ENCODE measurements around the gene ANKRD13D. TPM values are rescaled to one million over a fixed set of nuclear protein-coding genes. Genes with fewer than 3 reads are reported as not detected.

The ANKRD13D gene
- total RNA-seq, 1 experiment from 2014 or later: 79.6 TPM

DNA sequence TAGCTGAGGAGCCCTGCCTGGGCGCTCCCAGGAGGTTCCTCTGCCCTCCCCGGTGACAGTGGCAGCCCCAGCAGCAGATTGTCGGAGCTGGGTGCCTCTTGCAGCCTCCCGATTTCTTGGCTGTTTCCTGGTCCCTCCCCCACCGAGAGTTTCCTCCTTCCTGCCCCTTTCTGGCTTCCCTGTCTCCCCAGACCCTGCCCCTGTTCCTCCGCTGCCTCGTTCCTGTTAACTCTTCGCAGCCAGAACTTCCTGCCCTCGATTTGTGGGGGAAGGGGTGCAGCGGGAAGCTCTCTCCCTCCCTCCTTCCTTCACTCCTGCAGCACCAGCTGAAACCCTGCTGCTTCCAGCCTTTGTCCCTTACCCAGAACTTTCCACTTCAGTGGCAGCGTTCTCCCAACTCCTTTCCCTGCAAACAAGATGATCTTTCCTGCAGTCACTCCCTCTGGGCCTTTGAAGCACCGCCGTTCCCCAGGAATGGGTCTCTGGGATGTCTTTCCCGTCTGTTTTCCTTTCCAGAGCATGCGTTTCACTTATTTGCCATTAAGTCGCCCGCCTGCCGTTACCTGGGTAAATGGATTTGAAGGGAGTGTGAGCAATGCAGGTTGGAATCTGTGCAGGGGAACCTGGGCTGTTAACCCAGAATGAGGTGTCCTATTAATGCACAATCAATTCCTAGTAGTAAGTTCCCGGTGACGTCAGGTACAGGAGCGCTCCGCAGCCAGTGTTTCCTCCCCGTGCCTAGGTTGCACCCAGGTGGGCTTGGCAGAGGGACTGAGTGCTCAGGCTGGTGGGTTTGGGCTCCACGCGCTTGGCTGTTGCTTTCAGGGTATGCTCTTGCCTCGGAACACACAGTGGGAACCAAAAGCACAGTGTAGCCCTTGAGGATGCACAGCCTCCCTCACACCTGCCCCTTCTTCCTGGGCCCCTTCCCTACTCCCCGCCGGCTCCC, 18.6 kb upstream of the ANKRD13D start:
- BruUV-seq (replicated peaks): no TSS peak
- no peaks in the 10 kb centered on the region for H3K9me2 ChIP-seq (ENCODE audit: insufficient read depth)
- no peaks in the 10 kb centered on the region for H3K27me3 ChIP-seq (ENCODE audit: insufficient read depth, low read depth)
- no peaks in the 10 kb centered on the region for H3K9me3 ChIP-seq (ENCODE audit: insufficient read depth, low read depth)
- no peak for TF ChIP-seq EZH2 (IDR thresholded peaks at IDR 0.05; ENCODE audit: low read depth)
- TF ChIP-seq, protein P1, sequence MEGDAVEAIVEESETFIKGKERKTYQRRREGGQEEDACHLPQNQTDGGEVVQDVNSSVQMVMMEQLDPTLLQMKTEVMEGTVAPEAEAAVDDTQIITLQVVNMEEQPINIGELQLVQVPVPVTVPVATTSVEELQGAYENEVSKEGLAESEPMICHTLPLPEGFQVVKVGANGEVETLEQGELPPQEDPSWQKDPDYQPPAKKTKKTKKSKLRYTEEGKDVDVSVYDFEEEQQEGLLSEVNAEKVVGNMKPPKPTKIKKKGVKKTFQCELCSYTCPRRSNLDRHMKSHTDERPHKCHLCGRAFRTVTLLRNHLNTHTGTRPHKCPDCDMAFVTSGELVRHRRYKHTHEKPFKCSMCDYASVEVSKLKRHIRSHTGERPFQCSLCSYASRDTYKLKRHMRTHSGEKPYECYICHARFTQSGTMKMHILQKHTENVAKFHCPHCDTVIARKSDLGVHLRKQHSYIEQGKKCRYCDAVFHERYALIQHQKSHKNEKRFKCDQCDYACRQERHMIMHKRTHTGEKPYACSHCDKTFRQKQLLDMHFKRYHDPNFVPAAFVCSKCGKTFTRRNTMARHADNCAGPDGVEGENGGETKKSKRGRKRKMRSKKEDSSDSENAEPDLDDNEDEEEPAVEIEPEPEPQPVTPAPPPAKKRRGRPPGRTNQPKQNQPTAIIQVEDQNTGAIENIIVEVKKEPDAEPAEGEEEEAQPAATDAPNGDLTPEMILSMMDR (conservative IDR thresholded peaks at IDR 0.05): no peak
- CTCF ChIA-PET: no interaction called here
- POLR2A ChIA-PET (ENCODE audit: unreplicated experiment): interaction anchor here (0.6 kb wide), 1 partner anchor 52 kb away, joined by 7 read pairs; no protein-coding TSS in a partner anchor
- peaks cover 90% of the 10 kb centered on the region for H3K79me2 ChIP-seq (ENCODE audit: low read depth)
- H3K4me3 ChIP-seq: no peak overlapping the region
- H3K4me1 ChIP-seq (replicated peaks; ENCODE audit: insufficient read depth): peaks cover 19% of the 10 kb centered on the region
- no peak overlapping the region for H2AFZ ChIP-seq
- H3K4me2 ChIP-seq: no peak overlapping the region
- peaks cover 24% of the 10 kb centered on the region; the same call in 1 of the 2 replicates for H3F3A ChIP-seq (ENCODE audit: insufficient read depth, low read depth)
- 0 out of 2 replicates have a peak, but pooled peaks cover 12% of the 10 kb centered on the region for H3K36me3 ChIP-seq (ENCODE audit: low read depth)
- H3K27ac ChIP-seq: no peak overlapping the region
- intact Hi-C loops (cut with micrococcal nuclease; ENCODE audit: unreplicated experiment): no loop called here
- H4K20me1 ChIP-seq (ENCODE audit: insufficient read depth): peaks cover 77% of the 10 kb centered on the region
- no peak for DNase-seq

DNA sequence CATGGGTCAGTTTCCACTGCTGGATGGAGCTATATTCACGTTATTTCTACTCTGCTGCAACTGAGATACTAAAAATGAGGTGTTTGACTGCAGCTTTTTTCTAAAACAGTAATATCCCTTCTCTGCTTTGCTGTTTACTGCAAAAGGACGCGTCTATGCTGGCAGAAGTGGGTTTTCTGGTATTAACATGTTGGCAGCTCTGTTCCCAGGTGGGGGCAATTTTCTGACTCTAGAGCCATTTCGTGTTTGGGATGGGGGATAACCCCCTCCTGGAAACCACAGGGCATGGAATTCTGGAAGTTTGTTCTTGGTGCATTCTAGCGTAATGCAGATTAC, 17.9 kb upstream of the ANKRD13D start:
- Histone ChIP-seq H3K79me2 (ENCODE audit: low read depth) (peaks cover 95% of the 10 kb centered on the region), H3K4me1 (replicated peaks; ENCODE audit: insufficient read depth) (peaks cover 14% of the 10 kb centered on the region), H3K9me2 (ENCODE audit: insufficient read depth) (no peaks in the 10 kb centered on the region), H3K9me3 (ENCODE audit: insufficient read depth, low read depth) (no peaks in the 10 kb centered on the region), H4K20me1 (ENCODE audit: insufficient read depth) (peaks cover 84% of the 10 kb centered on the region), H3K4me2 (no peak overlapping the region), H3K36me3 (ENCODE audit: low read depth) (0 out of 2 replicates have a peak, but pooled peaks cover 12% of the 10 kb centered on the region), H3K4me3 (no peak overlapping the region), H2AFZ (no peak overlapping the region), H3K27me3 (ENCODE audit: insufficient read depth, low read depth) (no peaks in the 10 kb centered on the region), H3K27ac (no peak overlapping the region), H3F3A (ENCODE audit: insufficient read depth, low read depth) (peaks cover 28% of the 10 kb centered on the region; the same call in 1 of the 2 replicates)
- ChIA-PET CTCF (no interaction called here), POLR2A (ENCODE audit: unreplicated experiment) (interaction anchor here (0.6 kb wide), 1 partner anchor 46 kb away, joined by 3 read pairs; no protein-coding TSS in a partner anchor)
- DNase-seq: no peak
- TF ChIP-seq EZH2 (IDR thresholded peaks at IDR 0.05; ENCODE audit: low read depth): no peak
- TF ChIP-seq, protein P1 (conservative IDR thresholded peaks at IDR 0.05): no peak
- intact Hi-C loops (cut with micrococcal nuclease; ENCODE audit: unreplicated experiment): no loop called here
- BruUV-seq (replicated peaks): no TSS peak

DNA sequence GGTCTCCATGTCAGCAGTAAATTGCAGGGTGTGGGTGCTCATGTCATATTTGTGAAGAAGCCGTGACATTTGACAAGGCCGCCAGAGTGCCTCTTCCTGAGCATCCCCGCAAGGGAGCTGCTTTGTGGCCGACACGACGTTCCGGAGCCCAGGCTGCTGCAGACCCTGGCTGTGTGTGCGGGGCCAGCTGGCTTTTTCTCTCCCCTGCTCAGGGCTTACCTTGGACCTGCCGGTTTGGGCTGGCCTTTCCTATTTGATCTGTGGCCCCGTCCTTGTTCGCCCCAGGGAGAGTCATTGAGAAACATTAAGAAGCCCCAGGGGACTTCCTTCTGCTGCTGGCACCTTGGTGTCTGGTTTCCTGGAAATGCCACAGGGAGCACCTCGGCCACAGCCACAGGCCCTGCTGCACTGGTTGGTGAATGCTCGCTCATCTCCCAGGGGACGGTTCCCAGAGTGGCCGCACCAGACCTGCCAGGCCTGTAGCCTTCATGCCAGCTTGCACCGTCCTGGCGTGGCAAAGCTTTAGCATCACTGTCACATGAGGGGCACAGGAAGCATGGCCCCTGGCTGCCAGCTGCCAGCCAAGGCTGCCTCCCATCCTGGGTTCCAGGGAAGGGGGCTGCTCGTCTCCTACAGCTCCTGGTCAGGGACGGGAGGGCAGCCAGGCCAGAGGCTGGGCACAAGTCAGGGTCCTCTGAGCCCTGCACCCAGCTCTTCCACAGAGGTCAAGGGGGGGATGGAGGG, 17.4 kb upstream of the ANKRD13D start:
- Histone ChIP-seq H3K27ac (no peak overlapping the region), H2AFZ (no peak overlapping the region), H3K27me3 (ENCODE audit: insufficient read depth, low read depth) (no peaks in the 10 kb centered on the region), H3K4me2 (no peak overlapping the region), H4K20me1 (ENCODE audit: insufficient read depth) (peaks cover 86% of the 10 kb centered on the region), H3K9me3 (ENCODE audit: insufficient read depth, low read depth) (no peaks in the 10 kb centered on the region), H3K4me3 (no peak overlapping the region), H3K4me1 (replicated peaks; ENCODE audit: insufficient read depth) (peaks cover 14% of the 10 kb centered on the region), H3K36me3 (ENCODE audit: low read depth) (0 out of 2 replicates have a peak, but pooled peaks cover 12% of the 10 kb centered on the region), H3F3A (ENCODE audit: insufficient read depth, low read depth) (peaks cover 29% of the 10 kb centered on the region; the same call in 1 of the 2 replicates), H3K9me2 (ENCODE audit: insufficient read depth) (no peaks in the 10 kb centered on the region), H3K79me2 (ENCODE audit: low read depth) (peaks cover 99% of the 10 kb centered on the region)
- no peak for DNase-seq
- intact Hi-C loops (cut with micrococcal nuclease; ENCODE audit: unreplicated experiment): no loop called here
- ChIA-PET POLR2A (ENCODE audit: unreplicated experiment) (interaction anchor here (0.6 kb wide), 1 partner anchor 46 kb away, joined by 3 read pairs; no protein-coding TSS in a partner anchor), CTCF (no interaction called here)
- no peak for TF ChIP-seq EZH2 (IDR thresholded peaks at IDR 0.05; ENCODE audit: low read depth)
- no TSS peak for BruUV-seq (replicated peaks)

Measured in PC-9 (cell line).